ENCODE measurements around the gene ZNF665. TPM values are rescaled to one million over a fixed set of nuclear protein-coding genes. Genes with fewer than 3 reads are reported as not detected.

Gene ZNF665
- total and polyA plus RNA-seq, 10 of the 15 experiments (the other 5 are each of a cell fraction or from before 2014, with no cell fraction given), result 0.20 to 3.0 (median 1.4) TPM

DNA sequence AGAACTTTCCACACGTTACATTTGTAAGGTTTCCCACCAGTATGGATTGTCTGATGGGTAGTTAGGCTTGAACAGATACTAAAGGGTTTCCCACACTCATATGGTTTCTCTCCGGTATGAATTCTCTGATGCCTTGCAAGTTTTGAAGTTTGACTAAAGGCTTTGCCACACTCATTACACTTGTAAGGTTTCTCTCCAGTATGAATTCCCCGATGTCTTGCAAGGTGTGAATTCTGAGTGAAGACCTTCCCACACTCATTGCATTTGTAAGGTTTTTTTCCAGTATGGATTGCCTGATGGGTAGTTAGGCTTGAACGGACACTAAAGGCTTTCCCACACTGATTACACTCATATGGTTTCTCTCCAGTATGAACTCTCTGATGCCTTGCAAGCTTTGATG, 52.8 kb downstream of the ZNF665 start:
- no peak overlapping the region for H3K27ac ChIP-seq (ENCODE audit: control insufficient read depth, insufficient read depth)
- H3K9me3 ChIP-seq (replicated peaks; ENCODE audit: control insufficient read depth, insufficient read depth, low read length), result peaks cover 17% of the 10 kb centered on the region
- FAIRE-seq, result no peak
- no peaks in the 10 kb centered on the region for H4K20me1 ChIP-seq (ENCODE audit: control insufficient read depth, insufficient read depth)
- H3K9ac ChIP-seq (ENCODE audit: control insufficient read depth, insufficient read depth, low read length), result no peak overlapping the region
- BruUV-seq (replicated peaks), result no TSS peak
- ChIA-PET POLR2A (no interaction called here), CTCF (no interaction called here), SMC1A (ENCODE audit: uncharacterized antibody, unreplicated experiment) (no interaction called here), RAD21 (ENCODE audit: unreplicated experiment) (no interaction called here)
- intact Hi-C loops (cut with micrococcal nuclease; ENCODE audit: unreplicated experiment) (no loop called here), in situ Hi-C loops (cut with MboI) (no loop called here)
- H3K27me3 ChIP-seq (replicated peaks in 1 of 2; ENCODE audit: control insufficient read depth in 2 of 2, insufficient read depth in 2 of 2, low read length in 1 of 2), result no peaks in the 10 kb centered on the region
- no peak for ATAC-seq
- H3K4me2 ChIP-seq (ENCODE audit: control insufficient read depth, insufficient read depth), result no peak overlapping the region
- no peak for DNase-seq (ENCODE audit: low read depth, low spot score)
- no peak overlapping the region for H2AFZ ChIP-seq (ENCODE audit: control insufficient read depth, low read depth, low read length)
- WGBS (ENCODE audit: insufficient coverage, insufficient replicate concordance, low lambda C conversion rate, missing lambda C conversion rate), result 96% methylated on average over 4 of the region's 4 CpGs
- H3K4me3 ChIP-seq, result no peak overlapping the region
- H3K79me2 ChIP-seq (ENCODE audit: control insufficient read depth, insufficient read depth, low read length), result no peaks in the 10 kb centered on the region
- H3K4me1 ChIP-seq (ENCODE audit: control insufficient read depth, insufficient read depth, low read length), result no peaks in the 10 kb centered on the region
- TF ChIP-seq PAX8 (IDR thresholded peaks at IDR 0.05), result no peak
- TF ChIP-seq, protein P1, sequence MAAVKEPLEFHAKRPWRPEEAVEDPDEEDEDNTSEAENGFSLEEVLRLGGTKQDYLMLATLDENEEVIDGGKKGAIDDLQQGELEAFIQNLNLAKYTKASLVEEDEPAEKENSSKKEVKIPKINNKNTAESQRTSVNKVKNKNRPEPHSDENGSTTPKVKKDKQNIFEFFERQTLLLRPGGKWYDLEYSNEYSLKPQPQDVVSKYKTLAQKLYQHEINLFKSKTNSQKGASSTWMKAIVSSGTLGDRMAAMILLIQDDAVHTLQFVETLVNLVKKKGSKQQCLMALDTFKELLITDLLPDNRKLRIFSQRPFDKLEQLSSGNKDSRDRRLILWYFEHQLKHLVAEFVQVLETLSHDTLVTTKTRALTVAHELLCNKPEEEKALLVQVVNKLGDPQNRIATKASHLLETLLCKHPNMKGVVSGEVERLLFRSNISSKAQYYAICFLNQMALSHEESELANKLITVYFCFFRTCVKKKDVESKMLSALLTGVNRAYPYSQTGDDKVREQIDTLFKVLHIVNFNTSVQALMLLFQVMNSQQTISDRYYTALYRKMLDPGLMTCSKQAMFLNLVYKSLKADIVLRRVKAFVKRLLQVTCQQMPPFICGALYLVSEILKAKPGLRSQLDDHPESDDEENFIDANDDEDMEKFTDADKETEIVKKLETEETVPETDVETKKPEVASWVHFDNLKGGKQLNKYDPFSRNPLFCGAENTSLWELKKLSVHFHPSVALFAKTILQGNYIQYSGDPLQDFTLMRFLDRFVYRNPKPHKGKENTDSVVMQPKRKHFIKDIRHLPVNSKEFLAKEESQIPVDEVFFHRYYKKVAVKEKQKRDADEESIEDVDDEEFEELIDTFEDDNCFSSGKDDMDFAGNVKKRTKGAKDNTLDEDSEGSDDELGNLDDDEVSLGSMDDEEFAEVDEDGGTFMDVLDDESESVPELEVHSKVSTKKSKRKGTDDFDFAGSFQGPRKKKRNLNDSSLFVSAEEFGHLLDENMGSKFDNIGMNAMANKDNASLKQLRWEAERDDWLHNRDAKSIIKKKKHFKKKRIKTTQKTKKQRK (IDR thresholded peaks at IDR 0.05; ENCODE audit: low read depth, low read length), result no peak
- H3K36me3 ChIP-seq (ENCODE audit: control insufficient read depth in 2 of 2, insufficient read depth in 2 of 2, low read length in 1 of 2), result no peaks in the 10 kb centered on the region; a peak in 1 of 4 replicates

GRCh38 chr19:53136432-53136831, 56.7 kb downstream of the ZNF665 start:
- H3K4me2 ChIP-seq (ENCODE audit: control insufficient read depth, insufficient read depth), result no peak overlapping the region
- ATAC-seq (no peak), DNase-seq (ENCODE audit: low read depth, low spot score) (no peak), FAIRE-seq (no peak)
- intact Hi-C loops (cut with micrococcal nuclease; ENCODE audit: unreplicated experiment) (no loop called here), in situ Hi-C loops (cut with MboI) (no loop called here)
- H3K9ac ChIP-seq (ENCODE audit: control insufficient read depth, insufficient read depth, low read length), result no peak overlapping the region
- H3K9me3 ChIP-seq (replicated peaks; ENCODE audit: control insufficient read depth, insufficient read depth, low read length), result peaks cover 13% of the 10 kb centered on the region
- 91% methylated on average over 3 of the region's 3 CpGs for WGBS (ENCODE audit: insufficient coverage, insufficient replicate concordance, low lambda C conversion rate, missing lambda C conversion rate)
- no peak overlapping the region for H3K4me3 ChIP-seq
- POLR2A ChIA-PET, result no interaction called here
- no peak overlapping the region for H3K27ac ChIP-seq (ENCODE audit: control insufficient read depth, insufficient read depth)
- H2AFZ ChIP-seq (ENCODE audit: control insufficient read depth, low read depth, low read length), result no peak overlapping the region
- no peaks in the 10 kb centered on the region for H3K4me1 ChIP-seq (ENCODE audit: control insufficient read depth, insufficient read depth, low read length)
- CTCF ChIA-PET, result no interaction called here
- SMC1A ChIA-PET (ENCODE audit: uncharacterized antibody, unreplicated experiment), result no interaction called here
- BruUV-seq (replicated peaks), result no TSS peak
- no peaks in the 10 kb centered on the region for H3K27me3 ChIP-seq (replicated peaks in 1 of 2; ENCODE audit: control insufficient read depth in 2 of 2, insufficient read depth in 2 of 2, low read length in 1 of 2)
- RAD21 ChIA-PET (ENCODE audit: unreplicated experiment), result no interaction called here
- no peaks in the 10 kb centered on the region for H3K79me2 ChIP-seq (ENCODE audit: control insufficient read depth, insufficient read depth, low read length)
- no peaks in the 10 kb centered on the region for H3K36me3 ChIP-seq (ENCODE audit: control insufficient read depth in 2 of 2, insufficient read depth in 2 of 2, low read length in 1 of 2)
- H4K20me1 ChIP-seq (ENCODE audit: control insufficient read depth, insufficient read depth), result no peaks in the 10 kb centered on the region
- TF ChIP-seq RBBP5 (conservative IDR thresholded peaks at IDR 0.05) (no peak), EZH2 (IDR thresholded peaks at IDR 0.05; ENCODE audit: borderline replicate concordance, control insufficient read depth, low read depth, low read length) (no peak), ZNF687 (IDR thresholded peaks at IDR 0.05) (no peak)
- TF ChIP-seq, protein P2, sequence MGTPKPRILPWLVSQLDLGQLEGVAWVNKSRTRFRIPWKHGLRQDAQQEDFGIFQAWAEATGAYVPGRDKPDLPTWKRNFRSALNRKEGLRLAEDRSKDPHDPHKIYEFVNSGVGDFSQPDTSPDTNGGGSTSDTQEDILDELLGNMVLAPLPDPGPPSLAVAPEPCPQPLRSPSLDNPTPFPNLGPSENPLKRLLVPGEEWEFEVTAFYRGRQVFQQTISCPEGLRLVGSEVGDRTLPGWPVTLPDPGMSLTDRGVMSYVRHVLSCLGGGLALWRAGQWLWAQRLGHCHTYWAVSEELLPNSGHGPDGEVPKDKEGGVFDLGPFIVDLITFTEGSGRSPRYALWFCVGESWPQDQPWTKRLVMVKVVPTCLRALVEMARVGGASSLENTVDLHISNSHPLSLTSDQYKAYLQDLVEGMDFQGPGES (IDR thresholded peaks at IDR 0.05), result no peak

Data from GM12878 (cell line).